Spleen (tissue), 7 donors: ENCODE data around the gene UPK3A.
A peak's percentile ranks its signal among the peaks of the same experiment; 100 is the strongest.

Experiments
- CTCF ChIP-seq, 11 experiments: fragments of 200-600 bp in 7 of 11; fragments of 450-650 bp in 4 of 11; sonication (generic) in 4 of 11; IDR thresholded peaks in 8 of 11; conservative IDR thresholded peaks in 3 of 11; 1 replicate in 7 of 11; 2 replicates in 4 of 11; pipeline versions ENCODE4 v1.4.0 to v1.8.0; 2016 to 2021; ENCODE audit warnings: antibody characterized with exemption in 11 of 11, inconsistent platforms in 4 of 11, mild to moderate bottlenecking in 1 of 11
- POLR2AphosphoS5 ChIP-seq, 3 donors: sonication (generic); formaldehyde crosslinking; IDR thresholded peaks; one replicate each; pipeline ENCODE4 v1.5.1; 2017; ENCODE audit warnings: antibody characterized with exemption in 3 of 3
- donor health status: DM: no; HTN: no; CAD: no; lungs with moderate emphysema.
- donor health status: DM: no; HTN: no; CAD: no.
- donor health status: DM: no; HTN: no; CAD: no.

DNA sequence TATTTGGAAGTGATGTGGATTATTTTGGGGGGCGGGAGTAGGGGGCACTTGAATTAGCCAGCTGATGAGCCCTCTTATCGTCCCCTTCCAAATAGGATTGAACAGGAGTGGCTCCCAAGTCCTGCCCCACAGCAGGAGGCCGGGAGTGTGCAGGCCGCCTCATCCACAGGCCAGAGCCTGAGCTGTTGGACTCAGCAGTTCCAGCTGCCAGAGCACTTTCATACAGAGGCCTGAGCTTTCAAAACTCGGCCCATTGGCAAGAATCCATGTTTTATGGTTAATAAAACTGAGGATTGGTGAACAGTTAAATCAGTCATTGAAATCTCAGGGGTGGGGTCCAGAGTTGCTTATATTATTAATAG is 34.6 kb downstream of the UPK3A start:
- TF ChIP-seq CTCF (IDR thresholded peaks at IDR 0.05 in 8 of 11, conservative IDR thresholded peaks at IDR 0.05 in 3 of 11): no peak
- peak in 1 of 3 donors; percentile 10 for TF ChIP-seq POLR2AphosphoS5 (IDR thresholded peaks at IDR 0.05)
